Right cardiac atrium (tissue), 5 donors: ENCODE data around the gene RARB. TPM values are rescaled to one million over a fixed set of nuclear protein-coding genes. Genes with fewer than 3 reads are reported as not detected.

Experiments used
- ATAC-seq, 2 donors: fragments of 200-7000 bp; cut with Tn5 transposase; one replicate each; pipeline versions ENCODE4 v1.8.0 to v1.9.1; 2020; ENCODE audit warnings: moderate library complexity in 2 of 2, mild to moderate bottlenecking in 1 of 2
- DNase-seq, 3 donors: peaks; one replicate each; pipeline ENCODE4 v3.0.0-alpha.2; 2020
- H3K27ac ChIP-seq: one replicate; pipeline ENCODE4 v1.5.1; 2013; ENCODE audit warnings: mild to moderate bottlenecking, low read length, control low read depth, moderate library complexity
- H3K27me3 ChIP-seq: one replicate; pipeline ENCODE4 v1.6.1; 2013; ENCODE audit not compliant: control insufficient read depth, insufficient read depth
- H3K4me1 ChIP-seq: one replicate; pipeline ENCODE4 v1.6.1; 2013; ENCODE audit warnings: low read length; ENCODE audit not compliant: control insufficient read depth, insufficient read depth
- H3K4me3 ChIP-seq: one replicate; pipeline ENCODE4 v1.5.1; 2013; ENCODE audit warnings: low read length, control low read depth
- H3K9me3 ChIP-seq: one replicate; pipeline ENCODE4 v1.6.1; 2013; ENCODE audit warnings: low read length; ENCODE audit not compliant: control insufficient read depth
- WGBS: extraction: QIAGEN DNeasy Blood & Tissue Kit; methylation state at CpG from one replicate; pipeline ENCODE4 v1.1.7; 2013; 5-methylcytosine and 5-hydroxymethylcytosine counted together
- intact Hi-C, 4 donors: fragments of 100-400 bp; cut with DNase I; formaldehyde crosslinking; loops; one replicate each; pipeline versions ENCODE4 v1.11.0 to v1.14.0; 2022 to 2023
- polyA plus RNA-seq: library from polyadenylated mRNA; stranded (reverse); fragments of 200-250 nt; gene quantifications from one replicate; pipeline ENCODE4 v1.2.3, GENCODE V29; 2013
- total RNA-seq, 4 donors: library from RNA; stranded (reverse); fragmentation: NEBNext Ultra II Directional; extraction: Animal tissue kit (Norgen Biotek cat#: 25700); gene quantifications; one replicate each; pipeline ENCODE4 v1.2.1, GENCODE V29; 2021
- donor health status: healthy with polysubstance abuse.
- donor health status: DM: no; HTN: yes; CAD: no.
- donor health status: DM: no; HTN: no; CAD: no.
- donor health status: DM: no; HTN: yes; CAD: no; lungs with severe emphysema.
- donor health status: DM: yes; HTN: yes; CAD: no.

RARB gene
- total and polyA plus RNA-seq, 5 donors = 9.5 to 26.4 (median 24.0) TPM

DNA sequence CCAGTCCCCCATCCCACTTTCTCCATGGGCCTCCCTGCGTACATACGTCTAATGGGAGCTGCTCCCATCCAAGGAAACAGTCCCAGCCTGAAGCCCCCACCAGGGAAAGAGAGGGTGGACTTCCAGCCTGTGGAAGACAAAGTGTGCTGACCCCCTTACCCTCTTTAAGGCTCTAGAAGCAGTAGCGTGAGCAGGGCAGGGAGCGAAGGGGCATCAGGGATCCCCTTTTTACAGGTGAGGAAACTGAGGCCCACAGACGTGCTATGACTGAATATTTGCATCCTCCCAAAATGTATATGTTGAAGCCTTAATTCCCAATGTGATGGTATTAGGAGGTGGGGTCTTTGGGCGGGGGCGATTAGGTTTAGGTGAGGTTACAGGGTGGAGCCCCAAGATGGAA, 153.3 kb downstream of the RARB start:
- ATAC-seq (no peak), DNase-seq (no peak)

DNA sequence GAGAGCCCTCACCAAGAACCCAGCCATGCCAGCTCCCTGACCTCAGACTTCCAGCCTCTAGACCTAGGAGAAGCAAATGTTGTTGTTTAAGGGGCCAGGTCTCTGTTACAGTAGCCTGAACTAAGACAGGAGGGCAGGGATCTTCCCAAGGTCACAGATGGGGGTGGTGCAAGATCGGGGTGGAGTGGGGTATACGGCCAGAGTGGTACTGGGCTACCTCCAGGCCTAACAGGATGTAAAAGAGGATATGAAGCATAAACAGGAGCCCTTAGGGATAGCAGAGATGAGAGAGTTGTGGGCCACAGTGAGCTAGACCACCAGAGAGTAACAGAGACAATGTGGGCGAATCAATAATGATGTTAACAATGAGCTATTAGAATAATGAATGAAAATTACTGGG, 153.8 kb downstream of the RARB start:
- intact Hi-C loops = loop anchor here in 1 of 4 donors (10.0 kb wide), 2 partner anchors 157 to 547 kb away; partner anchors contain the start of gene RARB

More for the DNA sequence above, 153.3 kb downstream of the RARB start:
- Histone ChIP-seq H3K9me3 (no peaks in the 10 kb centered on the region), H3K27me3 (no peaks in the 10 kb centered on the region), H3K4me1 (no peaks in the 10 kb centered on the region), H3K27ac (no peak overlapping the region), H3K4me3 (no peak overlapping the region)
- intact Hi-C loops = loop anchor here in 1 of 4 donors (10.0 kb wide), 2 partner anchors 157 to 547 kb away; partner anchors contain the start of gene RARB
- WGBS = 96% methylated on average over 7 of the region's 7 CpGs

DNA sequence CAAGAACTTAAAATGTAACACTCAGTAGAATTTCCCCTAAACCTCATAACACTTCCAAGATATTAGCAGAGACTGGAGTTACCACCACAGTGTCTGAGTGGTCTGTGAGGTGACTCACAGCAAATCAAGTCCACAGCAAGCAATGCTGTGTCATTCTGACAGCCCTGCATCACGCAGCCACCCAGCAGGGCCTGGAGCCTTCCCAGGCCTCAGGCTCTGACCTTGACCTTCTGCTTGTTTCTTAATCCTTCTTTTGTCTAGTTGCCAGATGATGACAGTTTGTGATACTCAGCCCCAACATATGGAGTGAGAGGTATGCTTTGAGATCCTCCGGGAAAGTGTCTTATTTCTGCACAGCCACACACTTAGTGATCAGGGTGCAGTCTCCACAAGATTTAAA, 154.2 kb downstream of the RARB start:
- Histone ChIP-seq H3K4me3 (no peak overlapping the region), H3K27me3 (no peaks in the 10 kb centered on the region), H3K9me3 (no peaks in the 10 kb centered on the region), H3K27ac (no peak overlapping the region), H3K4me1 (no peaks in the 10 kb centered on the region)
- no peak for DNase-seq
- intact Hi-C loops = loop anchor here in 1 of 4 donors (10.0 kb wide), 2 partner anchors 157 to 547 kb away; partner anchors contain the start of gene RARB
- WGBS = 93% methylated on average over 2 of the region's 2 CpGs
- ATAC-seq = no peak

More for the DNA sequence above, 153.8 kb downstream of the RARB start:
- H3K27ac ChIP-seq = no peak overlapping the region
- no peak for ATAC-seq
- H3K27me3 ChIP-seq = no peaks in the 10 kb centered on the region
- 95% methylated on average over 3 of the region's 3 CpGs for WGBS
- no peak overlapping the region for H3K4me3 ChIP-seq
- no peaks in the 10 kb centered on the region for H3K9me3 ChIP-seq
- no peak for DNase-seq
- no peaks in the 10 kb centered on the region for H3K4me1 ChIP-seq

DNA sequence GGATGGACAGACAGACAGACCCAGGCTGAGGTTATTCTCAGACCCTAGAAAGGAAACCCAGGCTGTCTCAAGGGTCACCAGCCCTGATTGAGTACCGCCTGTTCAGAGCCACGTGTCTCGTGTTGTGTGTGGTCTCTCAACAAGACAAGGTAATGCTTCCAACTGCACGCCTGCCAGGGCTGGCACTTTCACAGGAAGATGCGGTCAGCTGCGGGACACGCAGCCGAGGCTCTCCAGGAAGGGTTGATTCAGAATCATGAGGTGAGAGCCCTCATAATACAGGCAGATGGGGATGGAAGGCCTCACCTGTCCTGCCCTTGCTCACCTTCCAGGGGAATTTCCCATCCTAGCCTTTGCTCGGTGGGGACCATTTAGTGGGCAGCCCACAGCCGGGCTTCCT, 155.3 kb downstream of the RARB start:
- intact Hi-C loops = loop anchor here in 1 of 4 donors (10.0 kb wide), 2 partner anchors 159 to 549 kb away; partner anchors contain the start of gene RARB
- DNase-seq (no peak), ATAC-seq (no peak)
- H3K4me3 ChIP-seq = no peak overlapping the region
- H3K27me3 ChIP-seq = no peaks in the 10 kb centered on the region
- H3K27ac ChIP-seq = no peak overlapping the region
- no peaks in the 10 kb centered on the region for H3K9me3 ChIP-seq
- 89% methylated on average over 10 of the region's 10 CpGs for WGBS
- no peaks in the 10 kb centered on the region for H3K4me1 ChIP-seq

DNA sequence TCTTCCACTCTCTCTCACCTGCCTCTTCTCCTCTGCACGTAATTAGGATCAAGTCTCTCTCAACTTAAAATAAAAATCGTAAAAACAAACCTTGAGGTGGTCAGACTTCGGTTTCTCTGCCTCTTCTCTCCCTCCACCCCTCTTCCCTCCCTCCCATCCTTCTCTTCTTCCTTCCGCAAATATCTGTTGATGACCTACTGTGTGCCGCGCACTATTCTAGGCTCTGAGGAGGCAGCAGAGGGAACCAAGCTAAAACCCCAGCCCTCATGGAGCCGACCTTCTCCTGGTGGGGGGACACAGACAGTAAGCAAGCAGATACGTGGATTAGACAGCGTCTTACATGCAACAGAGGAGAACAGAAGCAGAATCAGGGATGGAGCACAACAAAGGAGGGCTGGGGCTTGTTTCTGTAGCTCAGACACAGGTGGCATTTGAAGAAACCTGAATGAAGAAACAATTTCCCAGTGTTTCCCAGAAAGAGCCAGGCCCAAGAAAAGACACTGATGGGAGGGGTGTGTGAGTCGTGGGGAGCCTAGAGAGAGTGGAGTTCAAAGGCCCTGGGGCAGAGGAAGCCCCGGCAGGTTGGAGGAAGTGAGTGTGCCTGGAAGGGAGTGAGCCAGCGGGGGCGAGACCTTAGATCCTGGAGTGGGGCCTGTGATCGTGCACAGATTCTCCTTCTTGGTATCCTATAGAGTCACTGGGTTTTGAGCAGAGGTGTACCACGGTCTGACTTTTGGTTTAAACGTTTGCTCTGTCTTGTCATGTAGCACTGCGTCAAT, 156.1 kb downstream of the RARB start:
- intact Hi-C loops = loop anchor here in 1 of 4 donors (10.0 kb wide), 2 partner anchors 159 to 549 kb away; partner anchors contain the start of gene RARB
- Histone ChIP-seq H3K4me3 (no peak overlapping the region), H3K27ac (no peak overlapping the region), H3K4me1 (no peaks in the 10 kb centered on the region), H3K27me3 (no peaks in the 10 kb centered on the region), H3K9me3 (no peaks in the 10 kb centered on the region)
- 90% methylated on average over 17 of the region's 17 CpGs for WGBS
- no peak for DNase-seq
- ATAC-seq = no peak

DNA sequence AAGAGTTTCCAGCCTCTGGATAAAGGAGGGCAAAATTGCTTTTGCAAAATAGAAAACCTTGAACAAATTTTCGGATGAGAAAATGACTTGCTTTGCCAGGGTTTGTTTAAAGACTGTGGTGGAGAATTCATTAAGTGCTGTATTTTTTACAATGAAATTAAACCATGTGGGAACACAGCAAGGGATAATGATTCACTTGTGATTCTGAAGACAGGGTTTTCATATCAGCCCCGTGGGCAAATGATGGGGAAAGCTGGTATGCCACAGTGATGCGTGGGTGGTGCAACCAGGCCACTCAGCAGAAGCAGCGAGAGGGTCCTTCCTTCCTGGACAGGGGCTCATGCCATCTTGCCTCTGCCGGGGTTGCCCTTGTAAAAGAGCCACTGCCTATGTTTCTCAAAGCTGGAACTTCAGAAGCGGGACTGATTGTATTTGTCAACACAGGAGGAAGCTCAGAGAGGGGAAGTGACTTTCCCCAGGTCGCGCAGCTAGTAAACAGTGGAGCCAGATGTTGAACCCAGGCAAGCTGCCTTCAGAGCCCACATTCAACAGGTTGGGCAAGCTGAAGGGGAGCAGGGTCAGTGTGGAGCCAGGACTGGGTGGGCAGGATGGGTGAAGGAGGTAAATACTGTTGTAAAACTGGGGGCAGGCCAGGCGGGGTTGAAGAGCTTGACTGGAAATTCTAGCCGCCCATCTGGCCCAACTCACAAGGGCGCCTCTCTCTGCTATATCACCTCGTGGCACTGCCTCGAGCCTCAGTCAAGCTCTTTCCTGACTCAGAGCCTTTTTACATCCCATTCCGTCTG, 157.5 kb downstream of the RARB start:
- 88% methylated on average over 14 of the region's 14 CpGs for WGBS
- Histone ChIP-seq H3K9me3 (no peaks in the 10 kb centered on the region), H3K27ac (no peak overlapping the region), H3K4me1 (peaks cover 6% of the 10 kb centered on the region), H3K4me3 (no peak overlapping the region), H3K27me3 (no peaks in the 10 kb centered on the region)
- DNase-seq = no peak
- intact Hi-C loops = loop anchor here in 2 of 4 donors (5.0 to 10.0 kb wide), 3 partner anchors 158 to 551 kb away; partner anchors contain the start of gene RARB (in 2 of the 2)
- no peak for ATAC-seq

DNA sequence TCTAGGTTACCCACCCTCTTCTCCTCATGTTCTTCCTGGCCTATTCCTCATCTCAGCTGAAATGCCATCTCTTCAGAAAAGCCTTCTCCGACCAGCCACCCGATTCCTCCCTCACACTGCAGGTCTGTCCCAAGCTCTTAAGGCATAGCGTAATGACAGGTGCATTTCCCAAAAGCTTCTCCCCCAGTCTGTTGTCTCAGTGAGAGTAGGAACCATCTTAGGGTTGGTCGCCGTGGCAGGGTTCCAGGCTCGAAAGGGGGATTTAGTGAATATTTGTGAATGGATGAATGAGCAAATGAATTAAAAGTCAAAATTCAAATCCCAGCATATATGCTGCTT, 158.1 kb downstream of the RARB start:
- WGBS = 93% methylated on average over 6 of the region's 6 CpGs
- DNase-seq (no peak), ATAC-seq (no peak)
- intact Hi-C loops = loop anchor here in 2 of 4 donors (5.0 to 10.0 kb wide), 3 partner anchors 159 to 551 kb away; partner anchors contain the start of gene RARB (in 2 of the 2)
- no peak overlapping the region for H3K4me3 ChIP-seq
- no peak overlapping the region for H3K27ac ChIP-seq
- H3K4me1 ChIP-seq = peaks cover 6% of the 10 kb centered on the region
- no peaks in the 10 kb centered on the region for H3K9me3 ChIP-seq
- no peaks in the 10 kb centered on the region for H3K27me3 ChIP-seq

DNA sequence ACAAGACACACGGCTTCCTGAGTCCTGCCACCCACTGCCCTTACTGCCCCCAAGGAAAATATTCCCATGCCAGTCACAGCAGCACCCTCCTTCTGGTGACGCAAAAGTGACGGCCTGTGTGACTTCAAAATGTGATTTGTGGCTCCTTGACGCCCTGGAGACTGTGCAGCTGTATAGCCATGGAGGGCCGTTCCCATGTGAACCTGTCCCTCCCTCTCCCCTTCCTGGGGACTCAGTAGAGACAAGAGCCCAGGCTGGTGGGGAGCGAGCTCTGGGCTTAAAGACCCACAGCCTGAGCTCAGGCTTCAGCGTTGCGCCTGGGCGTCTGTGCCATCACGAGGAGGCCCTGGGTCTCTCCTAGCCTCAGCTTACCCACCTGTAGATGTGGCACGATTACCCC, 158.5 kb downstream of the RARB start:
- no peak overlapping the region for H3K4me3 ChIP-seq
- no peak for ATAC-seq
- no peak for DNase-seq
- WGBS = 93% methylated on average over 11 of the region's 11 CpGs
- H3K4me1 ChIP-seq = peaks cover 6% of the 10 kb centered on the region
- H3K9me3 ChIP-seq = no peaks in the 10 kb centered on the region
- H3K27me3 ChIP-seq = no peaks in the 10 kb centered on the region
- intact Hi-C loops = loop anchor here in 2 of 4 donors (5.0 to 10.0 kb wide), 3 partner anchors 159 to 552 kb away; partner anchors contain the start of gene RARB (in 2 of the 2)
- no peak overlapping the region for H3K27ac ChIP-seq

DNA sequence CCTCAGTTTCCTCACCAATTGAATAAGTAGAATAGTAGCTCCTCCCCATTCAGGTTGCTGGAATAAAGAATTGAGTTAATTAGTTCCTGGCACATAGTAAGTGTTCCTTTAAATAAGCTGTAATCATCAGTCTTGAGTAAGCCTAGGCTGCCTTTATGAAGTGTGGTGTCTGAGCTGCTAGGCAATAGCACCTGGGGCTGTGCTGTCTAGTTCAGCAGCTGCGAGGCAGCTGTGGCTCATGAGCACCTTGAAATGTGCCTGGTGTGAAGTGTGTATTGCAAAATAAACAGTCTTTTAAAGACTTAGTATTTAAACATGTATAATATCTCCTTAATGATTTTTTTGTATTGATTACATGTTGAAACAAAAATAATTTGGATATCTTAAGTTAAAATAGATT, 159.0 kb downstream of the RARB start:
- DNase-seq (no peak), ATAC-seq (no peak)
- H3K9me3 ChIP-seq = no peaks in the 10 kb centered on the region
- no peak overlapping the region for H3K27ac ChIP-seq
- WGBS = 88% methylated on average over 1 of the region's 1 CpG
- H3K27me3 ChIP-seq = no peaks in the 10 kb centered on the region
- no peak overlapping the region for H3K4me3 ChIP-seq
- peaks cover 8% of the 10 kb centered on the region for H3K4me1 ChIP-seq
- intact Hi-C loops = loop anchor here in 2 of 4 donors (5.0 to 10.0 kb wide), 3 partner anchors 160 to 552 kb away; partner anchors contain the start of gene RARB (in 2 of the 2)

DNA sequence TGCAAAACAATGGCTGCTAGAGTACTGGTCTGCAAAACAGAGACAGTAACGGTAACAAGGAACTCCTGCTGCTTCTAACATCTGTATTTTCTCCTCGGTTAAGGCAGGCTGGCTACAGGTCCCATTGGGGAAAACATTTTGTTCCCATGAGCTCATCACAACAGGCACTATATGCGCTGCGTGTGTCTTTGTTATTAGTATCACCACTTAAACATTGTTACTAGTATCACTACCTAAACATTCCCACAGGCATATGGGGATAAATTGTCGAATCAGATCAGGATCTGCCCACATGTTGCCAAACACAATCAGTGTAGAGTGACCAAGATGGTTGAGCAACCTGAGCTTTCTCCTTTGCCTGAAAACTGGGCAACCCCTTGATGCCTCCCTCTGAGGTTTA, 159.5 kb downstream of the RARB start:
- no peaks in the 10 kb centered on the region for H3K27me3 ChIP-seq
- intact Hi-C loops = loop anchor here in 2 of 4 donors (5.0 to 10.0 kb wide), 3 partner anchors 160 to 553 kb away; partner anchors contain the start of gene RARB (in 2 of the 2)
- no peak for DNase-seq
- H3K9me3 ChIP-seq = no peaks in the 10 kb centered on the region
- H3K4me1 ChIP-seq = peaks cover 11% of the 10 kb centered on the region
- no peak overlapping the region for H3K27ac ChIP-seq
- 66% methylated on average over 5 of the region's 5 CpGs for WGBS
- H3K4me3 ChIP-seq = no peak overlapping the region
- ATAC-seq = no peak
